Measurements from ENCODE around the gene PRUNE2.
A peak's percentile ranks its signal among the peaks of the same experiment; 100 is the strongest.
"Not testable (repeated sequence)": the region's sequence is repeated elsewhere in the genome, so short reads cannot be mapped to it uniquely, and the experiment has no call there.

PRUNE2 gene

GRCh38 chr9:76603931-76604570 lies 301.9 kb downstream of the PRUNE2 start:
- peak overlapping the region in 1 of 2 donors; percentile 8 for H3K27ac Mint-ChIP-seq
- H3K4me3 Mint-ChIP-seq: peak overlapping the region in 1 of 2 donors; percentile 57
- DNase-seq: no peak
- peaks cover 13% of the 10 kb centered on the region for H3K4me1 Mint-ChIP-seq
- no peaks in the 10 kb centered on the region for H3K9me3 Mint-ChIP-seq
- peaks cover 35% of the 10 kb centered on the region for H3K27me3 Mint-ChIP-seq
- no peak for ATAC-seq

GRCh38 chr9:76603448-76603895 lies 302.4 kb downstream of the PRUNE2 start:
- Mint-ChIP-seq H3K27me3 (peaks cover 34% of the 10 kb centered on the region), H3K4me3 (peak overlapping the region in 1 of 2 donors; percentile 57), H3K27ac (peak overlapping the region; percentile 8 to 77), H3K4me1 (peaks cover 13% of the 10 kb centered on the region), H3K9me3 (no peaks in the 10 kb centered on the region)
- ATAC-seq: peak; percentile 91
- DNase-seq: peak; percentile 5 to 10

GRCh38 chr9:76602199-76602598 lies 303.7 kb downstream of the PRUNE2 start:
- no peak for ATAC-seq
- H3K4me3 Mint-ChIP-seq: no peak overlapping the region
- H3K9me3 Mint-ChIP-seq: no peaks in the 10 kb centered on the region
- H3K4me1 Mint-ChIP-seq: peaks cover 13% of the 10 kb centered on the region
- no peak for DNase-seq
- no peak overlapping the region for H3K27ac Mint-ChIP-seq
- peaks cover 36% of the 10 kb centered on the region for H3K27me3 Mint-ChIP-seq

GRCh38 chr9:76600007-76600615 lies 305.8 kb downstream of the PRUNE2 start:
- no peak for DNase-seq
- no peak for ATAC-seq
- no peak overlapping the region for H3K27ac Mint-ChIP-seq
- no peaks in the 10 kb centered on the region for H3K9me3 Mint-ChIP-seq
- H3K27me3 Mint-ChIP-seq: peaks cover 40% of the 10 kb centered on the region
- H3K4me1 Mint-ChIP-seq: peaks cover 13% of the 10 kb centered on the region
- H3K4me3 Mint-ChIP-seq: no peak overlapping the region

GRCh38 chr9:76598981-76599380 lies 306.9 kb downstream of the PRUNE2 start:
- Mint-ChIP-seq H3K4me3 (no peak overlapping the region), H3K27ac (no peak overlapping the region), H3K4me1 (peaks cover 11% of the 10 kb centered on the region), H3K27me3 (peaks cover 49% of the 10 kb centered on the region), H3K9me3 (no peaks in the 10 kb centered on the region)
- ATAC-seq (no peak), DNase-seq (no peak)

GRCh38 chr9:76595645-76596044 lies 310.3 kb downstream of the PRUNE2 start:
- Mint-ChIP-seq H3K4me3 (no peak overlapping the region), H3K9me3 (no peaks in the 10 kb centered on the region), H3K4me1 (peaks cover 13% of the 10 kb centered on the region), H3K27ac (no peak overlapping the region), H3K27me3 (peaks cover 59% of the 10 kb centered on the region)
- DNase-seq (no peak), ATAC-seq (no peak)

GRCh38 chr9:76594764-76595424 lies 311.0 kb downstream of the PRUNE2 start:
- Mint-ChIP-seq H3K27me3 (peaks cover 61% of the 10 kb centered on the region), H3K4me3 (no peak overlapping the region), H3K9me3 (no peaks in the 10 kb centered on the region), H3K4me1 (peaks cover 13% of the 10 kb centered on the region), H3K27ac (peak overlapping the region in 1 of 2 donors; percentile 24)
- ATAC-seq (no peak), DNase-seq (no peak)

- not testable (repeated sequence) for DNase-seq, H3K9me3 Mint-ChIP-seq, H3K4me3 Mint-ChIP-seq, ATAC-seq
- Mint-ChIP-seq H3K27me3 (peaks cover 58% of the 10 kb centered on the region), H3K27ac (peak overlapping the region in 1 of 2 donors; percentile 24), H3K4me1 (peaks cover 13% of the 10 kb centered on the region)
Measured at GRCh38 chr9:76593961-76594735, 311.8 kb downstream of the PRUNE2 start.

- Mint-ChIP-seq H3K4me3 (peak overlapping the region; percentile 9 to 11), H3K27me3 (peaks cover 48% of the 10 kb centered on the region), H3K4me1 (peaks cover 13% of the 10 kb centered on the region), H3K27ac (no peak overlapping the region), H3K9me3 (no peaks in the 10 kb centered on the region)
- ATAC-seq (no peak), DNase-seq (no peak)
Measured at GRCh38 chr9:76592974-76593347, 313.0 kb downstream of the PRUNE2 start.

GRCh38 chr9:76592091-76592973 lies 313.6 kb downstream of the PRUNE2 start:
- Mint-ChIP-seq H3K27ac (peak overlapping the region in 1 of 2 donors; percentile 9), H3K4me1 (peaks cover 13% of the 10 kb centered on the region), H3K9me3 (no peaks in the 10 kb centered on the region), H3K4me3 (peak overlapping the region; percentile 9 to 11), H3K27me3 (peaks cover 42% of the 10 kb centered on the region)
- no peak for ATAC-seq
- no peak for DNase-seq

- Mint-ChIP-seq H3K4me3 (no peak overlapping the region), H3K27ac (no peak overlapping the region), H3K4me1 (peaks cover 13% of the 10 kb centered on the region), H3K9me3 (no peaks in the 10 kb centered on the region), H3K27me3 (peaks cover 47% of the 10 kb centered on the region)
- ATAC-seq (no peak), DNase-seq (no peak)
Measured at GRCh38 chr9:76591256-76591950, 314.5 kb downstream of the PRUNE2 start.

- Mint-ChIP-seq H3K27me3 (peaks cover 36% of the 10 kb centered on the region), H3K4me3 (no peak overlapping the region), H3K4me1 (peaks cover 12% of the 10 kb centered on the region), H3K9me3 (no peaks in the 10 kb centered on the region), H3K27ac (no peak overlapping the region)
- ATAC-seq (no peak), DNase-seq (no peak)
Measured at GRCh38 chr9:76588316-76588715, 317.6 kb downstream of the PRUNE2 start.

- no peak for ATAC-seq
- no peak for DNase-seq
- peaks cover 31% of the 10 kb centered on the region for H3K27me3 Mint-ChIP-seq
- H3K4me1 Mint-ChIP-seq: no peaks in the 10 kb centered on the region
- no peak overlapping the region for H3K4me3 Mint-ChIP-seq
- H3K27ac Mint-ChIP-seq: peak overlapping the region in 1 of 2 donors; percentile 11
- no peaks in the 10 kb centered on the region for H3K9me3 Mint-ChIP-seq
Measured at GRCh38 chr9:76586390-76587314, 319.3 kb downstream of the PRUNE2 start.
